AG09309 (cell line): ENCODE data around the gene ZNF606.

ENCODE experiments used
- DNase-seq: peaks from one replicate; pipeline ENCODE4 v3.0.0-alpha.2; 2010; ENCODE audit warnings: low read depth
- H3K4me3 ChIP-seq: 2 replicates; pipeline ENCODE4 v1.5.1; 2011; ENCODE audit warnings: mild to moderate bottlenecking, low read depth, low read length, moderate library complexity; ENCODE audit not compliant: control insufficient read depth
- TF ChIP-seq, protein P1 (sequence below): IDR thresholded peaks from 2 replicates; pipeline ENCODE4 v1.5.1; 2011; ENCODE audit warnings: mild to moderate bottlenecking, low read depth, low read length, inconsistent platforms; ENCODE audit not compliant: insufficient read depth, control insufficient read depth; ENCODE audit errors: missing control alignments

Gene ZNF606

GRCh38 chr19:57946316-57946715 lies 56.3 kb downstream of the ZNF606 start:
- TF ChIP-seq, protein P1, sequence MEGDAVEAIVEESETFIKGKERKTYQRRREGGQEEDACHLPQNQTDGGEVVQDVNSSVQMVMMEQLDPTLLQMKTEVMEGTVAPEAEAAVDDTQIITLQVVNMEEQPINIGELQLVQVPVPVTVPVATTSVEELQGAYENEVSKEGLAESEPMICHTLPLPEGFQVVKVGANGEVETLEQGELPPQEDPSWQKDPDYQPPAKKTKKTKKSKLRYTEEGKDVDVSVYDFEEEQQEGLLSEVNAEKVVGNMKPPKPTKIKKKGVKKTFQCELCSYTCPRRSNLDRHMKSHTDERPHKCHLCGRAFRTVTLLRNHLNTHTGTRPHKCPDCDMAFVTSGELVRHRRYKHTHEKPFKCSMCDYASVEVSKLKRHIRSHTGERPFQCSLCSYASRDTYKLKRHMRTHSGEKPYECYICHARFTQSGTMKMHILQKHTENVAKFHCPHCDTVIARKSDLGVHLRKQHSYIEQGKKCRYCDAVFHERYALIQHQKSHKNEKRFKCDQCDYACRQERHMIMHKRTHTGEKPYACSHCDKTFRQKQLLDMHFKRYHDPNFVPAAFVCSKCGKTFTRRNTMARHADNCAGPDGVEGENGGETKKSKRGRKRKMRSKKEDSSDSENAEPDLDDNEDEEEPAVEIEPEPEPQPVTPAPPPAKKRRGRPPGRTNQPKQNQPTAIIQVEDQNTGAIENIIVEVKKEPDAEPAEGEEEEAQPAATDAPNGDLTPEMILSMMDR: no peak
- H3K4me3 ChIP-seq: peak overlapping the region; percentile 98
- DNase-seq: no peak

DNA sequence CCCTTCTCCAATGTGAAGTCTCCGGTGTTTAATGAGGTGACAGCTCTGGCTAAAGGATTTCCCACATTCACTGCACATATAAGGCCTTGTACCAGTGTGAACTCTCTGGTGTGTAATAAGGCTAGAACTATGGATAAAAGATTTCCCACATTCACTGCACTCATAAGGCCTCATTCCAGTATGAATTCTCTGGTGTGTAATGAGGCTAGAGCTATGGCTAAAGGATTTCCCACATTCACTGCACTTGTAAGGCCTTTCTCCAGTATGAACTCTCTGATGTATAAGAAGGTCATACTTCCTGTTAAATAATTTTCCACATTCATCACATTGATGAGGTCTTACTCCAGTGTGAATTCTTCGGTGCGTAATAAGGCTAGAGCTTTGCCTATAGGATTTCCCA lies 61.0 kb downstream of the ZNF606 start:
- TF ChIP-seq, protein P1: no peak
- no peak for DNase-seq
- H3K4me3 ChIP-seq: no peak overlapping the region

DNA sequence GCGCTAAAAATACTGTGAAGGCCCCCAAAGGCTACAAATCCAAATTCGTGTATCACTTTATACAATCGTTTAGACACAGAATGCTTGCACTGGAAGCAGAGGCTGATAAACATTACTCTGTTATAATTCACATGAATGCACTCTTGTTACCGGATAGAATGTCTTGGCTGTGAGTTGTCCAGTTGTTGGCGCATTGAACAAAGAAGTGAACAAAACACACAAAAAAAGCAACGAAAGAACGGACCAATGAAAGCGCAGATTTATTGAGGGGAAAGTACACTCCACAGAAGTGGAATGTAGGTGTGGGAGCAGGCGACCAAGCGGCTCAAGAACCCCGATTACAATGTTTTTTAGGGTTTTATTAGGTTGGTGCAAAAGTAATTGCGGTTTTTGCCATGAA lies 66.9 kb downstream of the ZNF606 start:
- DNase-seq: no peak
- TF ChIP-seq, protein P1: no peak
- H3K4me3 ChIP-seq: no peak overlapping the region

GRCh38 chr19:57934820-57935665 lies 67.6 kb downstream of the ZNF606 start, which contains the start of gene ZNF418:
ZNF418 (minus strand) TSS chr19:57935402; CDS start chr19:57933822, 1,580 bp downstream.
- peak within 1 kb of the TSS; percentile 96 for H3K4me3 ChIP-seq
- TF ChIP-seq, protein P1: no peak
- DNase-seq: peak; percentile 46

GRCh38 chr19:57927587-57927986 lies 75.0 kb downstream of the ZNF606 start:
- no peak for DNase-seq
- no peak overlapping the region for H3K4me3 ChIP-seq
- TF ChIP-seq, protein P1: no peak
